Hematopoietic multipotent progenitor cell (in vitro differentiated cells): ENCODE measurements around the gene CXorf38. TPM values are rescaled to one million over a fixed set of nuclear protein-coding genes. Genes with fewer than 3 reads are reported as not detected.
"Not testable (repeated sequence)": the region's sequence is repeated elsewhere in the genome, so short reads cannot be mapped to it uniquely, and the experiment has no call there.

ENCODE experiments used
- DNase-seq, 3 donors: peaks; one replicate each; pipeline ENCODE4 v3.0.0-alpha.2; 2011 to 2015; ENCODE audit warnings: low read depth in 2 of 3, low spot score in 2 of 3
- total RNA-seq: library from RNA; depleted of rRNA; stranded (reverse); fragments of >200 nt; gene quantifications from one replicate; pipeline ENCODE4 v1.2.3, GENCODE V29; 2012

CXorf38 gene
- total RNA-seq, 1 donor: 10.8 TPM

DNA sequence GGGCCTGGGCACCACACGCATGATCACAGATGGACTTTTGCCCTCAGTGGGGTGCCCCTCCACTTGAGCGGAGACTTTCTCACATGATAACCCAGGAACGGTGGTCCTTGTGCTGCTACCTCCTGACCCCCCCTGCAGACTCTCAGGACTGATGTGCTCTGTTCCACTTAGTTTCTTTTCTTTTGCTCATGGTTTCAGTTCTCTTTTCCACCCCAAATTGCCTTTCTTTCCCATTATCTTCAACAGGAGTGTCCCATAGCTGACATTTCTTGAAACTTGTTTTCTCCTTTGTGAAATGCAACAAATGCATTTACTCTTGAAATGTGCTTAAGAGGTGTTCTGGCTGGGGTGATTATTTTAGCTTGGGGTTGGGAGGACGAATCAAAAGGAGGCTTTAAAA is 15.2 kb downstream of the CXorf38 start:
- DNase-seq: no peak

DNA sequence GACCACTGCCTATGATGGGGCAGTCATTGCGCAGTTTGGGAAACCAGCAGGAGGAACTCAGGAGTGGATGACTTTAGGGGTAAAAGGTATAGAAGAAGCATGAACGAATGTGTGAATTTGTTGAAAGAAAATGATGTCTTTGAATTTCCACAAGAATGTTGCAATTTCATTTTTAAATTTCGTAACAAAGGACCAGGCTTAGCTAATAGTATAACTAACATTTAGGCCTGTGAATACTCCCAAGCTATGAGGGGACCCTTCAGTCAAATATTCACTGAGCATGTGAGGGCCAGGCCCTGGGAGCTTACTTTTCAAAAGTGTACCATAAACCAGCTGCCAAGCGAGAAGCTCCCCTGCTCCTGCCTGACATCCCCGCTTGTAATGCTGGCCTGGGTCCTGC is 18.9 kb downstream of the CXorf38 start:
- no peak for DNase-seq

DNA sequence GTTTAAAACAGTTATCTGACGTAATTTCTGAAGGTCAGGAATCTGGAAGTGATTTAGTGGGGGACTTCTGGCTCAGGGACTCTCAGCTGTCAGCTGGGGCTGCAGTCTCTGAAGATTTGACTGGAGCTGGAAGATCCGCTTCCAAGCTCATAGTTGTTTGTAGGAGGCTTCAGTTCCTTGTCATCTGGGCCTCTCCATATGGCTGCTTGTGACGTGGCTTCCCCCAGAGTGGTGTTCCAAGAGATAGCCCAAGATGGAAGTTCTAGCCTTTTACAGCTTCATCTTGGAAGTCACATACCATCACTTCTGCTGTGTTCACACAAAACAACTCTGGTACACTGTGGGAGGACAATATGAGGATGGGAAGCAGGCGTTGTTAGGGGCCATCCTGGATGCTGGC is 22.1 kb downstream of the CXorf38 start:
- DNase-seq: no peak

- no peak for DNase-seq
These were observed 23.7 kb downstream of the CXorf38 start for GRCh38 chrX:40623665-40624064.

- no peak for DNase-seq
These were observed 24.2 kb downstream of the CXorf38 start, which contains the start of gene MPC1L for GRCh38 chrX:40623139-40623536. TSS of gene MPC1L (plus strand) at chrX:40623428. CDS start at chrX:40623566, 138 bp downstream.

GRCh38 chrX:40622479-40623138 is 24.8 kb downstream of the CXorf38 start:
- no peak for DNase-seq

- no peak for DNase-seq
These were observed 29.8 kb downstream of the CXorf38 start for GRCh38 chrX:40617566-40617965.

- DNase-seq: no peak
These were observed 31.4 kb downstream of the CXorf38 start for GRCh38 chrX:40615976-40616375.

DNA sequence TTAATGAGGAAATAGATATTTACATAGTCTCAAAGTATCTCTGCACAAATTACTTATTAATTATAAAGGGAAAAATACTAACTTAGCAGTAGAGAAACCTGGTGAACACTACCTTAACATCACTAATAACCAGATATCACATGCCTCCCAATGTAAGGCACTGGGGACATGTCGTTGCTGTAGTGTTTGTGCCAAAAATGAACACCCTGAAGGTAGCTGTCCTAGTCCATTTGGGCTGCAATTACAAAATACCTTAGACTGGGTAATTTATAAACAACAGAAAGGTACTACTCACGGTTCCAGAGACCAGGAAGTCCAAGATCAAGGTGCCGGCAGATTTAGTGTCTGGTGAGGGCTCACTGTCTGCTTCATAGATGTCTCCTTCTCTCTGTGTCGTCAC is 34.9 kb downstream of the CXorf38 start:
- DNase-seq: no peak

- no peak for DNase-seq
These were observed 40.0 kb downstream of the CXorf38 start for GRCh38 chrX:40607381-40607780.

DNA sequence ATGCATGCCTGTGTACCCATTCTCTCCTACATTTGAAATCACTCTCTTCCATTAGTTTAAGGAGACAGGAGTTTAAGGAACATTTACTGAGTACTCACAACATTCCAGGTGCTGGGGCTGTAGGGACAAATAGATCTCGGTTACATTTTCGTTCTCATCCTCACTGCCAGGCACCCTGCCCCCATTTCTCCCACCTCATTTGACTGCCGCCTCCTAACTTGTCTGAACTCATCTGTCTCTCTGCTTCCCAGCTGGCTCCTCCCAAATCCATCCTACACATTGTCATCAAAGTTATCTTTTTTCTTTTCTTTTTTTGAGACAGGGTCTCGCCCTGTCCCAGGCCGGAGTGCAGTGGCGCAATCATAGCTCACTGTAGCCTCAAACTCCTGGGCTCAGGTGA is 43.9 kb downstream of the CXorf38 start:
- no peak for DNase-seq

DNA sequence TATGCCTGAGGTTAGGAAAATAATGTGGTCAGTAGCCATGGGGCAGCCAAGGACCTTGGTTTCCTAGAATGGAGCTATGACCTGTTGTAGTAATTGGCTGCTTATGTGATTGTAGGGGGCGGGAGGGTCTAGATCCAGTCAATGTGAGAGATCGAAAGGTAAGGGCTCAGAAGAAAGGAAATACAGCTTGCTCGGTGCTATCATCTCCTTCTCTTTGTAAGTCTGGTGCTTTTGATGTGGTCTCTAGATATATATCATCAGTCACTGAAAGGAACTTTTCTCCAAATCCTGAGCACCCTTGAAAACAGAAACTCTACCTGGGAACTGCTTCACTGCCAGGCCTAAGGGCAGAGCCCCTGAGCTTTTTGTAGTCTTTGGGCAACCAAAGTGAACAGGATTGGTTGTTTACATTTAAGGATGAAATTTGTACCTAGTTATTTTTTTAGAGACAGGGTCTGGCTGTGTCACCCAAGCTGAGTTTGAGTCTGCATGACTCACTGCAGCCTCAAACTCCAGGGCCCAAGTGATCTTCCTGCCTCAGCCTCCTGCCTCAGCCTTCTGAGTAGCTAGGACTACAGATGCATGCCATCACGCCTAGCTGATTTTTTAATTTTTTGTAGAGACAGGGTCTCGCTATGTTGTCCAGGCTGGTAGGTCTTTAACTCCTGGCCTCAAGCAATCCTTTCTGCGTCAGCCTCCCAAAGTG is 57.6 kb downstream of the CXorf38 start:
- DNase-seq: not testable (repeated sequence)

DNA sequence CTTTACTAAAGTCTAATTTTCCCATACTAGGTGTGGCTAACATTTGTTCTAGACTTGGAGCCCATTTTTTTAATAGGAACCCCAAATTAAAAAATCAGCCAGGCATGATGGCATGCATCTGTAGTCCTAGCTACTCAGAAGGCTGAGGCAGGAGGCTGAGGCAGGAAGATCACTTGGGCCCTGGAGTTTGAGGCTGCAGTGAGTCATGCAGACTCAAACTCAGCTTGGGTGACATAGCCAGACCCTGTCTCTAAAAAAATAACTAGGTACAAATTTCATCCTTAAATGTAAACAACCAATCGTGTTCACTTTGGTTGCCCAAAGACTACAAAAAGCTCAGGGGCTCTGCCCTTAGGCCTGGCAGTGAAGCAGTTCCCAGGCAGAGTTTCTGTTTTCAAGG is 59.7 kb downstream of the CXorf38 start:
- DNase-seq: not testable (repeated sequence)

GRCh38 chrX:40582811-40583210 is 64.5 kb downstream of the CXorf38 start:
- no peak for DNase-seq

GRCh38 chrX:40582178-40582577 is 65.2 kb downstream of the CXorf38 start:
- DNase-seq: not testable (repeated sequence)

GRCh38 chrX:40581336-40581920 is 65.9 kb downstream of the CXorf38 start:
- DNase-seq: peak in 1 of 3 donors; percentile 52

DNA sequence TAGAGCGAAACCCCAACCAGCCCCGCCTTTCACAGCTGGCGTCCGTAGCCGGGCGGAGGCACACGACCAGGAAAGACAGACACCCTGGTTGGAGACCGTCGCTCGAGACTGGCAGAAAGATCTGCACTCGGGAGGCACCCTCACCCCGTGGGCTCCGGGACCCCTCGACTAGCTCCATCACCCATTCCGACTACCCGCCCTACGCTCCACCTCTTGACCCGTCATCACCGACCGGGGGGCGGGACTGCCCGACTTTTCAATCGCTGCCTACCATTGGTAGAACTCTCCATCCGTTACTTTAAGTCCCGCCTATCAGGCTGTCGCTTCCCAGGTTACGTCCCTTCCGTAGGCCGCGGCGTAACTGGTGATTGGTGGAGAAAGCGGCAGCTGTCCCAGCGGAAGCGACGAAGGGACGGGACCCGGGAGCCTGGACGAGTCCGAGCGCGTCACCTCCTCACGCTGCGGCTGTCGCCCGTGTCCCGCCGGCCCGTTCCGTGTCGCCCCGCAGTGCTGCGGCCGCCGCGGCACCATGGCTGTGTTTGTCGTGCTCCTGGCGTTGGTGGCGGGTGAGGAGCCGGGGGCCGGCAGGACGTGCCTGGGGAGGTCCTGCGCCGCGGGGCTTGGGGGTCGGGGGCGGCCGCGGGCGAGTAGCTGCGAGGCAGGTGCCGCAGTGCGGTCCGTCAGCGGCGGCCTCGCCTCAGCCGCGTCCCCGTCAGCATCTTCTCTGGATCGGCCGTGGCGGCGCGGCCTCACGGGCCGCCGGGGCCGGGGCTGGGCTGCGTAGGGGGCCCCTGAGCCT is 66.6 kb downstream of the CXorf38 start, which contains the start of gene ATP6AP2:
Gene ATP6AP2, plus strand, starts transcription at position 434 of the 799 bp plus-strand sequence. Its CDS starts 96 bp downstream, at position 530.
- peak; percentile 64 to 96 (median 91) for DNase-seq

DNA sequence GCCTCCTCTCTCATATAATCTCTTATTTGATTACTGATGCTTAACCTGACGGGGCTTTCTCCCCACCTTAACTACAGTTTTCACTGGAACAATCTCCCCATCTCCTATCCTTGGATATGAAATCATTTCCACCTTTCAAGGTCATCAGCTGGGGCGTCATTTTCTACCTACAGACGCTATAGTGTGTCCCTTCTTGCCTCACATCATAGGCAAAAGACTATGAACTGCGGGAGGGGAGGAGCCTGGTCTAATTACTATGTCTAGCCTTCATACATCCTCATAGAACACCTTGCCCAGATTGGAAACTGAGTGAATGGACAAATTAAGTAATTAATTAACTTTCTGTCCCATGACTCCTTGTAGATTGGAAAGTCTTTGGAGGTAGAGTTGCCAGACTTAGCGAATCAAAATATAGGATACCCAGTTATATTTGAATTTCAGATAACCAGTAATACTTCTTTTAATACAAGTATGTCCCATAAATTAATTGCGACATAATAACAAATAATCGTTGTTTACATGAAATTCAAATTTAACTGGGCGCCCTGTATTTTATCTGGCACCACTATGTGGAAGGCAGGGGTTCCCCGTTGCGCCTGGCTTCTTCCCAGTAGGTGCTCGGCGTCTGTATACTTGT is 67.3 kb downstream of the CXorf38 start:
- no peak for DNase-seq

- DNase-seq: no peak
These were observed 68.2 kb downstream of the CXorf38 start for GRCh38 chrX:40579141-40579540.

DNA sequence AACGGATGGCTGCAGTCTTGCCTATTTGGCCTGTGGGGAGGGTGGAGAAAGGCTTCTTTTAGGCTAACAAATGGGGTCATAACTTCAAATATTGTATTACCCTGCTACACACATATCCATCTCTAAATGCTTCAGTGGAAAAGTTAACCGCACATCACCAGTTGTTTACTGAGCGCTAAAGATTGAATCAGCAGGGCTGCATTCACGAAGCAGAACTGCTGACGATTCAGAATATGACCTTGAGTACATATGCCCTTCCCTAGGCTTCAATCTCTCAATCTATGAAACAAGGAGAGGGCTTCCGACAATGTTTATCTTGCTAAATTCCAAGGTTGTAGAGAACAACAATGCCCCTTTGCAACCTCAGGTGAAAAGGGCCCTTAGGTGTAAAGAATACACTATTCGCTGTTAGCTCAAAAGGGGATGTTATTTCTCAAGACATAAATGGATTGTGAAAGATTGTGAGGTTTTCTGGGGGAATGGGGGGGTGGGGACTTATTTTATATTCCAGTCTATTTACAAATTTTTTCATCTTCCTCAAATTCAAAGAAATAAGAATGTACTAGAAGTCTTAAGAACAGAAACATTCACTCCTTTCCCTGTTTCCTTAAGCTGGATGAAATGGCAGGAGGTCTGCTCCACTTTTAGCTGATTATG is 69.2 kb downstream of the CXorf38 start:
- DNase-seq: no peak
